HPDE6-E6E7 (cell line): Measurements from ENCODE around the gene FHAD1.
"Not testable (repeated sequence)": the region's sequence is repeated elsewhere in the genome, so short reads cannot be mapped to it uniquely, and the experiment has no call there.

ENCODE experiments used
- DNase-seq: peaks from one replicate; pipeline ENCODE4 v3.0.0; 2011; ENCODE audit warnings: missing footprints; ENCODE audit errors: extremely low spot score

The FHAD1 gene

DNA sequence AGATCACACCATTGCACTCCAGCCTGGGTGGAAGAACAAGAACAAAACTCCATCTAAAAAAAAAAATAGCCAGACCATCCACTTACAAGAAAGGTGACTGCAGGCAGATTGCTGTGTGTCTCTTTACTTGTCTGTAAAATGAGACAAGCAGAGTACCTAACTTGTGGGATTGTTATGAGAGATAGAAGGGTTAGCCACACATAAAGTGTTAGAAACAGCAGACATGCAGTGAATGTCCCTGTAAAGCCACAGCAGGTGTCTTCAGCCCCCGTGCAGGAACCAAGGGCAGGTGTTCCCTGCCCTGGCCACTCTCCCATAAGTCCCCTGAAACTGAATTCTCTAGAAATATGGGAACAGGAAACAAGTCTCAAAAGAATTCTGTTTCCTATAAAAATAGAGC is 121.9 kb downstream of the FHAD1 start:
- DNase-seq = no peak

GRCh38 chr1:15370268-15370667 is 123.2 kb downstream of the FHAD1 start:
- DNase-seq = no peak

DNA sequence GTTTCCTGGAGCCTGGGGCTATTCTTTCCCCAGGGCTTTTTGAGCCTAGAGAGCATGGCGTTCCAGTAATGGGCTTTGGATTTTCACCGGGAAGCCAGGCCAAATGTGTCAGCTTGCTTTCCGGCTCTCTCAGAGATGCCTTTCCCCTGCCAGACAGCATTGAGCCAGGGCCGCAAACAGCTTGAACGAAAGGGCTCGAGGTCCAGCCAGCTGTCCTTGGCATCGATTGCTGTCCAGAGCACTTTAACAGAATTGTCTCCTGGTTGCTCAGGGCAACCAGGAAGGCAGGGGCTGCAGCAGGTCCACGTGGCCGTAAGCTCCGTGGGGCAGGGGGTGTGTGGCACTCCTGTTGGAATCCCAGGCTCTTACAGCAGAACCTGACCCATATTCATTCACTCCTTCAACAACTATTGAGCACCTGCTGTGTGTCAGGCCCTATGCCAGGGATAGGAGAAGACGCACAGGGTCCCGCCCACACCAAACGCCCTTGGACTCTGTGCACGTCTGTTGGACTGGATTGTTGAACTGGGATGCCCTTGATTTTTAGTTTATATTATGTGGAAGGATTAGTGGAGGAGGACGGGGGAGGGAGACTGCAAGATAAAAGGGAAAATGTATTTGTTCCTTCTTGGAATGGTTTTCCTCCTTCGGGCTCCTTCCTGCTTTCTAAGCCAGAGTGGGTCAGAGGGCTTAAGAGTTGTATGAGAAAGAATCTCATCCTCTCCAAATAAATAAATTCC is 123.9 kb downstream of the FHAD1 start:
- DNase-seq = no peak

DNA sequence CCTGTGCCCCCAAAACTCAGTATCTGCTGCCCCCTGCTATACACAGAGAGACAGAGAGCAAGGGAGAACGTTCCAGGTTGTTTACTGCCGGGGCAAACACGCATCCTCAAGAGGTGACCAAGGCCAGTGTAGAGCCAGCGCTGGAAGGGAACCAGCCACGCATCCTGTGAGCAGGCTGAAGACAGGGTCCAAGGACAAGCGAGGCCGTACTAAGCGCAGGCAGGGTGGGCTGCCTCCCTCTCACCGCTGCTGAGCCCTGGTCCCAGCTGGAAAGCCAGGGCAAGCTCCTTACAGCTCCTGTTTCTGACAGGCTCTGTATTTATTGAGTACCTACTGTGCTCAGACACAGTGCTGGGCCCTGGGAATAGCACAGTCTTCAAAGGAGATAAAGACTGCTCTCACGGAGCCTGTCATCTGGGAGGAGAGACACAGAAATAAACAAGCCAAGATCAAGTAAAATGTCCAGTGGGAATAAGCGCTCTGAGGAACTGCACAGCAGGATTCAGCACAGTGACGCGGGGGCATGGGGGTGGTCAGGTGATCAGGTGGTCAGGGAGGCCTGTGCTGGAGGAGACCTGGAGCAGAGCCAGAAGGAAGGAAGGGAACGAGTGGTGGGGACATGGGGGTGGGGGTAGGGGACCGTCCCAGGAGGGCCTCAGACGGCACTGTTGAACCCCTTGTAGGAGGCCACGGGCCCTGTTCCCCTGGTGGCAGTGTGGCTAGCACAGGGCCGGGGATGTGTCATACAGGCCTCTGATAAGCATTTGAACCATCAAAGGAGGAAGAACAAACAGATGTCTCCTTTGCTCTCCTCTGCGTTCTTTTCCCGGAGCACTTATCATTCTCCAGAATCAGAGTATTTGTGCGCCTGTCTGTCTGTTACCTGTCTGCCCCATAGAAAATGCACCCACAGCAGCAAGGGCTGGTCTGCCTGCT is 124.9 kb downstream of the FHAD1 start:
- no peak for DNase-seq

DNA sequence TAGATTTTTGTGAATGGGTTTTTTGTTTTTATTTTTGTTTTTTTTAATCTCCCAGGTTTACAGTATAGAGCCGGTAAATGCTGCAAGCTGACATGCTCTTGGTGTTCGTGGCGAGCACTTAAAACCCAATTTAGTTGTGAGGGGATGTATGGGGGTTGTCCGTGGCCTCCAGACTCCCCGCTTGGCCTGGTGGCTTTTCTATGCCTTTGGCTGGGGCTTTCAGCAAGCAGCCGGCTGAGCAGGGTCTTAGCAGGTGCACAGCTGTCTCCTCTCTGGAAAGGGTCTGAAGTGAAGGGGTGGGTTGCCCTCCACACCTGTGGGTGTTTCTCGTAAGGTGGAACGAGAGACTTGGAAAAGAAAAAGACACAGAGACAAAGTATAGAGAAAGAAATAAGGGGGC is 131.7 kb downstream of the FHAD1 start:
- no peak for DNase-seq

GRCh38 chr1:15379151-15379550 is 132.1 kb downstream of the FHAD1 start:
- DNase-seq = not testable (repeated sequence)

DNA sequence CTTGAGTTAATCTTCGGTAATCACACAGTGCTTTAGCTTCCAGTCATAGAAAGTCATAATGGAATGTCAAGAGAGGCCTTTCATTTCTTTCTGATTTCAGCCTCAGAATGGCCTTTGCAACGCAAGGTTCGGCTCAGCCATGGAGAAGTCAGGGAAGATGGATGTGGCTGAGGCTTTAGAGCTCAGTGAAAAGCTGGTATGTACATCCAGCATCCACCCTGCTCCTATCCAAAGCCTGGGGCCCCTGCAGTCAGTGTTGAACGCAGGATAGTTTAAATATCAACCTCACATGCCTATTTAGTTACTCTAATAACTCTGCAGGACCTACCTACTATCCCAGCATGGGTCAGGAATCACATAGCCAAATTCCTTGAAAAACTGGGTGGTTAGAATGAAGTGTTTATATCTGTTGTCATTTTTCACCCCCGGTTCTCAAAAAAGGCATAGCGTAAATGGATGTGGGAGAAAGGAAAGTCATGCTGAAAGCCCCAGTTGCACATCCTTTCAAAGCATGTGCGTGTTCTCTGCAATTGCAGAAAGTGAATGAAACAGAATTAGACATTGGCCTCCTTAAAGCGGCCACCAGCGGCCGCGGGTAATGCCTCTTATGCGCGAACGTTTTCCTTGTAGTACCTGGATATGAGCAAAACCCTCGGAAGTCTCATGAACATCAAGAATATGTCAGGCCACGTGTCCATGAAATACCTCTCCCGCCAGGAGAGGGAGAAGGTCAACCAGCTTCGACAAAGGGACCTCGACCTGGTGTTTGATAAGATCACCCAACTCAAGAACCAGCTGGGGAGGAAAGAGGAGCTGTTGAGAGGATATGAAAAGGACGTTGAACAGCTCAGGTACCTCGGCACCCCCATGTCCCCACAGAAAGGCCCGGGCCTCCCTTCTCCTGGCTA is 133.8 kb downstream of the FHAD1 start:
- DNase-seq = no peak

- DNase-seq = no peak
These were observed 134.8 kb downstream of the FHAD1 start for GRCh38 chr1:15381805-15382204.

DNA sequence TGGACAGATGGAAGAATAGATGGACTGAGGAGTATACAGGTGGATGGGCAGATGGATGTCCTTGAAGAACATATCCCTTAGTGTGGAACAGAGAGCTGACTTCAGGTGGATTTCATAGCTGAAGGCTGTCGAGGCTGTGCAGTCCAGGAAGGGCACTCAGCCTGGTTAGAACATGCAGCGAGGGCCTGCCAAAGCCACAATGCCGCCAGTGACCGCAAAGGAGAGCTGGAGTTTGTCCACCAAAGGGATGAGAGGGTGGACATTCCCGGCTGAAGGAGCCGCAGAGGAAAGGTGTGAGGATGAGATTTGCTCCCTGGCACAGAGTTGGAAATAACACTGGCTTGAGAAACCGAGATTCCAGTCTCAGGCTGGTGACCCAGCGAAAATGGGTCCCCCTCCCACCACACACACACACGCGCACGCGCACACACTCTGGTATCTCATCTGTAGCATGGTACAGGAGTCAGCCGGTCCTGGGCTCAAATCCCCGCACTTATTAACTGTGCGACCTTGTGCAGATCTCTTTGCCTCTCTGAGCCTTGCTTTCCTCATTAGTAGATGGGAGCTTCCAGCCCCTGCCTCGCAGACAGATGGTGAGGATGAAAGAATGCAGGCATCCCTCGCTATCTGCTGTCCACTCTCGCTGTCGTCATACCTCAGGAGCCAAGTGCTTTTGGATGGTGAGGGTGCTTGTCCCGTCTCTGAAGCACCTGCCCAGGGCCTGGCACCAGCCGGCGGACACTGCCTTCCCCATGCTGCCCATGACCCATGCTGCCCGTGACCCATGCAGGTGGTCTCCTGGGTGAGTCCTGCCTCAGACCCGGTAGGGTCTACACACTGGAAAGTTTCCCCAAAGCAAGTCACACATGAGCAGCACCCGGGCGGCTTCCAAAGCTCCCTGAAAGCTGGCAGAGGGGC is 135.8 kb downstream of the FHAD1 start:
- no peak for DNase-seq

- DNase-seq = no peak
These were observed 136.8 kb downstream of the FHAD1 start for GRCh38 chr1:15383810-15384209.

GRCh38 chr1:15384301-15384901 is 137.4 kb downstream of the FHAD1 start:
- DNase-seq = no peak

GRCh38 chr1:15385420-15385819 is 138.4 kb downstream of the FHAD1 start:
- no peak for DNase-seq

GRCh38 chr1:15386164-15386749 is 139.2 kb downstream of the FHAD1 start:
- no peak for DNase-seq

GRCh38 chr1:15388201-15388880 is 141.3 kb downstream of the FHAD1 start:
- DNase-seq = no peak

DNA sequence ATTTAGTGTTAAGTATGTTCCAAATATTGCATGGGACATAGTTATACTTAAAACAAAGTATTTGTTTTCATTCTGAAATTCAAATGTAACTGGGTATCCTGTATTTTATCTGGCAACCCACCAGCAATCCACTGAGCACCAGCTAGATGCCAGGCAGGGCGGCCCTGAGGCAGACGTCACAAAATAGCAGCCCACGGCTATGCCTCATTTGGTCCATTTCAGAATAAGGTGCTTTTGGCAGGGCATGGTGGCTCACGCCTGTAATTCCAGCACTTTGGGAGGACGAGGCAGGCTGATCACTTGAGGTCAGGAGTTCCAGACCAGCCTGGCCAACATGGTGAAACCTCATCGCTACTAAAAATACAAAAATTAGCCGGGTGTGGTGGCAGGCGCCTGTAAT is 142.8 kb downstream of the FHAD1 start:
- not testable (repeated sequence) for DNase-seq

GRCh38 chr1:15390667-15391066 is 143.6 kb downstream of the FHAD1 start:
- no peak for DNase-seq

DNA sequence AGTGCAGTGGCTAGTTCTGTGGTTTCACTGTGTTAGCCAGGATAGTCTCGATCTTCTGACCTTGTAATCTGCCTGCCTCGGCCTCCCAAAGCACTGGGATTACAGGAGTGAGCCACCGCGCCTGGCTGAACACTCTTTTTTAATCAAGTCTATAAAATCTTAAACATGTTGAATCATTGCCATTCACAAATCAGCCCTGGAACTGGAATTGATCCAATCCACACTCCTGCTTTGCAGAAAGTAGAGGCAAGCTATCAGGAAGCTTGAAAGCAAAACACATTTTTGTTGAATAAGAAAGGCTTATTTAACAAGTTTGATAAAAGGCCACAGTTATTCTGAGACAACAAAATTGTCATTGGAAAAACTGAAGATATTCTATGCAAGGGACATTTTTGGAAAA is 144.3 kb downstream of the FHAD1 start:
- DNase-seq = no peak

GRCh38 chr1:15393475-15394257 is 146.6 kb downstream of the FHAD1 start:
- DNase-seq = no peak

- DNase-seq = no peak
These were observed 147.3 kb downstream of the FHAD1 start for GRCh38 chr1:15394258-15394690.
